Measurements from ENCODE around the gene SLC1A4.

DNA sequence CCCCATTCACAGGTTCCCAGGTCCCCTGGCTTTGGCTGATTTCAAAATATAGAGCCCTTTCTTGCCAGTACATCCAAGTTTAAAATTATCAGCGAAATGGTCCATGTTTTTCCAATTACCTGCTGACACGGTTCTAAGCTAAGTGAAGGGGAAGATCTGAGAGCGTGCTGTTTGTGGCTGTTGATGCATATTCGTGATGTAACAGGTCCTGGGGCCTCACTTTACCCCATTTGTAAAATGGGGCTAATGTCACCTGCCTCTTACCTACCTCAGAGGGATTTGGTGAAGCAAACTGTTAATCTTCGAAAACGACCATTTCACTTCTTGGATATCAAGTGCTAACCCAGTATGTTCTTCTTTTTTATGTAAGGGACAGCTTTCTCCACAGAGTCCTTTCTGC lies 33.0 kb downstream of the SLC1A4 start:
- TF ChIP-seq POLR2A (IDR thresholded peaks at IDR 0.05; ENCODE audit: low read depth, low read length) (no peak), BRCA1 (IDR thresholded peaks at IDR 0.05; ENCODE audit: low read depth, low read length) (no peak), EZH2 (IDR thresholded peaks at IDR 0.05; ENCODE audit: borderline replicate concordance, control insufficient read depth, low read depth, low read length) (no peak)

Data from GM12878 (cell line).